ENCODE results near the gene TBC1D22A. TPM values are rescaled to one million over a fixed set of nuclear protein-coding genes. Genes with fewer than 3 reads are reported as not detected.

The TBC1D22A gene
- total and polyA plus RNA-seq, 11 donors: 9.4 to 30.7 (median 18.6) TPM

GRCh38 chr22:47210686-47211085, 448.2 kb downstream of the TBC1D22A start:
- DNase-seq: no peak
- Histone ChIP-seq H3K27me3 (peaks cover 0 to 5% (median 0%) of the 10 kb centered on the region in 9 donors), H3K27ac (no peak overlapping the region), H3K36me3 (no peaks in the 10 kb centered on the region), H3K4me1 (no peaks in the 10 kb centered on the region), H3K4me3 (no peak overlapping the region), H3K9me3 (no peaks in the 10 kb centered on the region)
- intact Hi-C loops (cut with DNase I): no loop called here
- WGBS, 4 donors: 87 to 89% (median 88%) methylated on average over 9 of the region's 9 CpGs
- no peak for TF ChIP-seq CTCF (IDR thresholded peaks at IDR 0.05)
- TF ChIP-seq POLR2A (IDR thresholded peaks at IDR 0.05): no peak
- ATAC-seq: no peak

- Histone ChIP-seq H3K9me3 (no peaks in the 10 kb centered on the region), H3K27ac (no peak overlapping the region), H3K36me3 (no peaks in the 10 kb centered on the region), H3K4me3 (no peak overlapping the region), H3K4me1 (no peaks in the 10 kb centered on the region), H3K27me3 (no peaks in the 10 kb centered on the region)
- peak in 1 of 4 donors; percentile 36 for ATAC-seq
- TF ChIP-seq POLR2A (IDR thresholded peaks at IDR 0.05): no peak
- TF ChIP-seq CTCF (IDR thresholded peaks at IDR 0.05): peak; percentile 26 to 60 (median 50)
- WGBS, 4 donors: 62 to 77% (median 74%) methylated on average over 15 to 16 of the region's 16 CpGs
- no peak for DNase-seq
- intact Hi-C loops (cut with DNase I): no loop called here
Observed at GRCh38 chr22:47213571-47214230, 451.3 kb downstream of the TBC1D22A start.

- H3K4me3 ChIP-seq: no peak overlapping the region
- WGBS, 4 donors: 77 to 82% (median 79%) methylated on average over 5 of the region's 5 CpGs
- H3K27me3 ChIP-seq: peaks cover 0 to 6% (median 0%) of the 10 kb centered on the region in 9 donors
- ATAC-seq (no peak), DNase-seq (no peak)
- no peaks in the 10 kb centered on the region for H3K9me3 ChIP-seq
- intact Hi-C loops (cut with DNase I): no loop called here
- H3K4me1 ChIP-seq: no peaks in the 10 kb centered on the region
- no peaks in the 10 kb centered on the region for H3K36me3 ChIP-seq
- TF ChIP-seq POLR2A (IDR thresholded peaks at IDR 0.05) (no peak), CTCF (IDR thresholded peaks at IDR 0.05) (no peak)
- no peak overlapping the region for H3K27ac ChIP-seq
Observed at GRCh38 chr22:47215851-47216250, 453.4 kb downstream of the TBC1D22A start.

GRCh38 chr22:47218671-47219070, 456.2 kb downstream of the TBC1D22A start:
- no peak for DNase-seq
- Histone ChIP-seq H3K9me3 (peaks cover 0 to 5% (median 0%) of the 10 kb centered on the region in 12 donors), H3K27ac (no peak overlapping the region), H3K4me1 (no peaks in the 10 kb centered on the region), H3K4me3 (no peak overlapping the region), H3K27me3 (peaks cover 0 to 6% (median 0%) of the 10 kb centered on the region in 9 donors), H3K36me3 (no peaks in the 10 kb centered on the region)
- intact Hi-C loops (cut with DNase I): no loop called here
- no peak for ATAC-seq
- 86 to 88% (median 87%) methylated on average over 15 of the region's 15 CpGs for WGBS, 4 donors
- TF ChIP-seq CTCF (IDR thresholded peaks at IDR 0.05) (no peak), POLR2A (IDR thresholded peaks at IDR 0.05) (no peak)

Data from heart left ventricle (tissue), 16 donors.